ENCODE measurements around the gene EIF2S2. TPM values are rescaled to one million over a fixed set of nuclear protein-coding genes. Genes with fewer than 3 reads are reported as not detected.

The EIF2S2 gene
- total RNA-seq, 1 experiment from 2014 or later, result 125 TPM

- no peak for DNase-seq (ENCODE audit: low read depth)
These were observed 10.4 kb upstream of the EIF2S2 start for GRCh38 chr20:34122274-34122980.

- DNase-seq (ENCODE audit: low read depth), result no peak
These were observed 8.2 kb upstream of the EIF2S2 start for GRCh38 chr20:34120213-34120612.

GRCh38 chr20:34115232-34115631 lies 3.2 kb upstream of the EIF2S2 start:
- no peak for DNase-seq (ENCODE audit: low read depth)

- no peak for DNase-seq (ENCODE audit: low read depth)
These were observed 2.8 kb upstream of the EIF2S2 start for GRCh38 chr20:34114809-34115208.

GRCh38 chr20:34112600-34113101 lies 608 bp upstream of the EIF2S2 start:
- DNase-seq (ENCODE audit: low read depth), result no peak

GRCh38 chr20:34110745-34111641 lies 1.1 kb downstream of the EIF2S2 start:
- no peak for DNase-seq (ENCODE audit: low read depth)

- no peak for DNase-seq (ENCODE audit: low read depth)
These were observed 1.9 kb downstream of the EIF2S2 start for GRCh38 chr20:34110025-34110744.

- DNase-seq (ENCODE audit: low read depth), result no peak
These were observed 2.6 kb downstream of the EIF2S2 start for GRCh38 chr20:34109442-34109841.

- no peak for DNase-seq (ENCODE audit: low read depth)
These were observed 3.3 kb downstream of the EIF2S2 start for GRCh38 chr20:34108616-34109174.

- DNase-seq (ENCODE audit: low read depth), result no peak
These were observed 5.9 kb downstream of the EIF2S2 start for GRCh38 chr20:34105978-34106675.

GRCh38 chr20:34104059-34104458 lies 8.0 kb downstream of the EIF2S2 start:
- no peak for DNase-seq (ENCODE audit: low read depth)

- no peak for DNase-seq (ENCODE audit: low read depth)
These were observed 9.7 kb downstream of the EIF2S2 start for GRCh38 chr20:34102342-34102741.

- DNase-seq (ENCODE audit: low read depth), result no peak
These were observed 11.5 kb downstream of the EIF2S2 start for GRCh38 chr20:34100576-34100975.

GRCh38 chr20:34099675-34100074 lies 12.4 kb downstream of the EIF2S2 start:
- no peak for DNase-seq (ENCODE audit: low read depth)

GRCh38 chr20:34098570-34098969 lies 13.5 kb downstream of the EIF2S2 start:
- no peak for DNase-seq (ENCODE audit: low read depth)

GRCh38 chr20:34096699-34097444 lies 15.2 kb downstream of the EIF2S2 start:
- DNase-seq (ENCODE audit: low read depth), result no peak

- DNase-seq (ENCODE audit: low read depth), result no peak
These were observed 16.2 kb downstream of the EIF2S2 start for GRCh38 chr20:34095825-34096224.

GRCh38 chr20:34093895-34094294 lies 18.1 kb downstream of the EIF2S2 start:
- DNase-seq (ENCODE audit: low read depth), result no peak

GRCh38 chr20:34091637-34092200 lies 20.3 kb downstream of the EIF2S2 start:
- no peak for DNase-seq (ENCODE audit: low read depth)

GRCh38 chr20:34090645-34091044 lies 21.4 kb downstream of the EIF2S2 start:
- DNase-seq (ENCODE audit: low read depth), result no peak
